HepG2 (cell line): ENCODE measurements around the gene TPPP2. TPM values are rescaled to one million over a fixed set of nuclear protein-coding genes. Genes with fewer than 3 reads are reported as not detected.

Source experiments
- DNMT3B ChIP-seq: conservative IDR thresholded peaks from 2 replicates; pipeline ENCODE4 v1.6.1; 2016; ENCODE audit warnings: missing biosample characterization, control low read depth
- FOSL2 ChIP-seq: sonication (generic); formaldehyde crosslinking; IDR thresholded peaks from 2 replicates; pipeline ENCODE4 v1.4.0; 2020; ENCODE audit warnings: missing genetic modification reagents
- FOXK2 ChIP-seq: fragments of 450-650 bp; IDR thresholded peaks from 2 replicates; pipeline ENCODE4 v1.6.1; 2016
- GATAD2A ChIP-seq: IDR thresholded peaks from 2 replicates; pipeline ENCODE4 v1.6.1; 2016
- HOXA5 ChIP-seq: sonication (generic); formaldehyde crosslinking; IDR thresholded peaks from 2 replicates; pipeline ENCODE4 v1.4.0; 2020; ENCODE audit warnings: missing genetic modification reagents
- HOXA7 ChIP-seq: sonication (generic); formaldehyde crosslinking; IDR thresholded peaks from 2 replicates; pipeline ENCODE4 v1.8.1; 2022; ENCODE audit warnings: mild to moderate bottlenecking, missing genetic modification reagents, moderate library complexity
- KLF16 ChIP-seq, 2 experiments: sonication (generic) in 1 of 2; formaldehyde crosslinking in 1 of 2; IDR thresholded peaks; 2 replicates each; pipeline versions ENCODE4 v1.6.1 to v1.8.0; 2016 to 2023; ENCODE audit warnings: missing genetic modification reagents in 2 of 2, missing compliant biosample characterization in 1 of 2
- MED1 ChIP-seq: sonication (generic); formaldehyde crosslinking; IDR thresholded peaks from 2 replicates; pipeline ENCODE4 v1.4.0; 2020; ENCODE audit warnings: missing genetic modification reagents
- NCOA1 ChIP-seq: sonication (generic); formaldehyde crosslinking; IDR thresholded peaks from 2 replicates; pipeline ENCODE4 v1.9.0; 2021; ENCODE audit warnings: missing genetic modification reagents
- NCOA2 ChIP-seq: sonication (generic); formaldehyde crosslinking; IDR thresholded peaks from 2 replicates; pipeline ENCODE4 v1.8.0; 2022; ENCODE audit warnings: inconsistent platforms
- NFE2L1 ChIP-seq: sonication (generic); formaldehyde crosslinking; IDR thresholded peaks from 2 replicates; pipeline ENCODE4 v1.4.0; 2020; ENCODE audit warnings: missing genetic modification reagents, mild to moderate bottlenecking, borderline replicate concordance
- PAXIP1 ChIP-seq: sonication (generic); formaldehyde crosslinking; conservative IDR thresholded peaks from 2 replicates; pipeline ENCODE4 v1.4.0; 2020; ENCODE audit warnings: mild to moderate bottlenecking, missing genetic modification reagents, moderate library complexity
- SOX13 ChIP-seq, 3 experiments: fragments of 450-650 bp in 1 of 3; sonication (generic) in 1 of 3; formaldehyde crosslinking in 1 of 3; IDR thresholded peaks in 2 of 3; conservative IDR thresholded peaks in 1 of 3; 2 replicates each; pipeline versions ENCODE4 v1.5.0 to v1.6.1; 2016 to 2020; ENCODE audit warnings: antibody characterized with exemption in 1 of 3, mild to moderate bottlenecking in 1 of 3, missing compliant biosample characterization in 1 of 3, missing genetic modification reagents in 1 of 3, moderate library complexity in 1 of 3
- SUZ12 ChIP-seq: fragments of 150-350 bp; IDR thresholded peaks from 2 replicates; pipeline ENCODE4 v1.6.1; 2014; ENCODE audit warnings: low read depth, low read length
- ZHX1 ChIP-seq: sonication (generic); formaldehyde crosslinking; IDR thresholded peaks from 2 replicates; pipeline ENCODE4 v1.8.1; 2022; ENCODE audit warnings: low read depth, mild to moderate bottlenecking, missing genetic modification reagents
- ZKSCAN8 ChIP-seq: IDR thresholded peaks from 2 replicates; pipeline ENCODE4 v1.6.1; 2016; ENCODE audit warnings: borderline replicate concordance, missing genetic modification reagents, missing compliant biosample characterization
- ZNF232 ChIP-seq: sonication (generic); formaldehyde crosslinking; IDR thresholded peaks from 2 replicates; pipeline ENCODE4 v1.4.0; 2020; ENCODE audit warnings: missing genetic modification reagents, borderline replicate concordance
- ZNF562 ChIP-seq: sonication (generic); formaldehyde crosslinking; IDR thresholded peaks from 2 replicates; pipeline ENCODE4 v1.8.0; 2022; ENCODE audit warnings: missing genetic modification reagents, borderline replicate concordance
- ZNF768 ChIP-seq: sonication (generic); formaldehyde crosslinking; IDR thresholded peaks from 2 replicates; pipeline ENCODE4 v1.4.0; 2020; ENCODE audit warnings: missing genetic modification reagents
- polyA plus RNA-seq, 8 experiments: library from polyadenylated mRNA; depleted of rRNA in 3 of 8; stranded (reverse) in 7 of 8; unstranded in 1 of 8; fragments of >200 nt; fragmentation: Illumina TruSeq in 4 of 8; extraction: Trizol in 4 of 8; gene quantifications; 2 replicates each; pipeline versions ENCODE4 v1.2.1 to v1.2.3, GENCODE V29; 2011 to 2016; ENCODE audit warnings: low read depth in 4 of 8, missing spikeins in 1 of 8, mixed read lengths in 1 of 8; ENCODE audit not compliant: insufficient read depth in 1 of 8
- total RNA-seq, 5 experiments: library from RNA; depleted of rRNA; stranded (reverse); fragments of >200 nt; fragmentation: Illumina TruSeq; extraction: Trizol; gene quantifications; 2 replicates each; pipeline ENCODE4 v1.2.3, GENCODE V29; 2016; ENCODE audit warnings: low read depth in 1 of 5
- TF ChIP-seq, protein P1 (sequence below): sonication (generic); formaldehyde crosslinking; IDR thresholded peaks from 2 replicates; pipeline ENCODE4 v1.5.1; 2020; ENCODE audit warnings: missing genetic modification reagents, mild to moderate bottlenecking, borderline replicate concordance
- TF ChIP-seq, protein P2 (sequence below): sonication (generic); formaldehyde crosslinking; IDR thresholded peaks from 2 replicates; pipeline ENCODE4 v1.4.0; 2020; ENCODE audit warnings: missing genetic modification reagents

Gene TPPP2
- total and polyA plus RNA-seq, 2 of the 13 experiments (the other 11 are each of a cell fraction or from before 2014, with no cell fraction given): 0.58 to 4.2 TPM

- TF ChIP-seq ZHX1 (CRISPR knock-in tag): 0 out of 2 replicates have a peak, but pooled peaks have one; percentile 37
- TF ChIP-seq ZKSCAN8: peak; percentile 67; the same call in 1 of the 2 replicates
- TF ChIP-seq SOX13 (IDR thresholded peaks at IDR 0.05): no peak
- TF ChIP-seq SOX13 (CRISPR knock-in tag; conservative IDR thresholded peaks at IDR 0.05 in 1 of 2, IDR thresholded peaks at IDR 0.05 in 1 of 2): no peak; a peak in 1 of 4 replicates
- TF ChIP-seq ZNF768: no peak
- TF ChIP-seq MED1 (CRISPR knock-in tag): peak; percentile 63
- TF ChIP-seq FOSL2: 0 out of 2 replicates have a peak, but pooled peaks have one; percentile 25
- TF ChIP-seq ZNF562 (CRISPR knock-in tag): no peak
- 0 out of 2 replicates have a peak, but pooled peaks have one; percentile 14 for TF ChIP-seq PAXIP1 (CRISPR knock-in tag)
- TF ChIP-seq NFE2L1: no peak
- TF ChIP-seq HOXA7 (CRISPR knock-in tag): no peak
- peak in 1 of 2 experiments; percentile 77; a peak in 1 of 4 replicates for TF ChIP-seq KLF16 (CRISPR knock-in tag; IDR thresholded peaks at IDR 0.05)
- TF ChIP-seq, protein P1, sequence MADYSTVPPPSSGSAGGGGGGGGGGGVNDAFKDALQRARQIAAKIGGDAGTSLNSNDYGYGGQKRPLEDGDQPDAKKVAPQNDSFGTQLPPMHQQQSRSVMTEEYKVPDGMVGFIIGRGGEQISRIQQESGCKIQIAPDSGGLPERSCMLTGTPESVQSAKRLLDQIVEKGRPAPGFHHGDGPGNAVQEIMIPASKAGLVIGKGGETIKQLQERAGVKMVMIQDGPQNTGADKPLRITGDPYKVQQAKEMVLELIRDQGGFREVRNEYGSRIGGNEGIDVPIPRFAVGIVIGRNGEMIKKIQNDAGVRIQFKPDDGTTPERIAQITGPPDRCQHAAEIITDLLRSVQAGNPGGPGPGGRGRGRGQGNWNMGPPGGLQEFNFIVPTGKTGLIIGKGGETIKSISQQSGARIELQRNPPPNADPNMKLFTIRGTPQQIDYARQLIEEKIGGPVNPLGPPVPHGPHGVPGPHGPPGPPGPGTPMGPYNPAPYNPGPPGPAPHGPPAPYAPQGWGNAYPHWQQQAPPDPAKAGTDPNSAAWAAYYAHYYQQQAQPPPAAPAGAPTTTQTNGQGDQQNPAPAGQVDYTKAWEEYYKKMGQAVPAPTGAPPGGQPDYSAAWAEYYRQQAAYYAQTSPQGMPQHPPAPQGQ: no peak
- peak; percentile 52 for TF ChIP-seq GATAD2A (CRISPR knock-in tag)
- TF ChIP-seq DNMT3B (CRISPR knock-in tag): no peak
- 0 out of 2 replicates have a peak, but pooled peaks have one; percentile 53 for TF ChIP-seq NCOA1 (CRISPR knock-in tag)
- peak; percentile 45; the same call in 1 of the 2 replicates for TF ChIP-seq NCOA2
- no peak for TF ChIP-seq SUZ12
- no peak for TF ChIP-seq FOXK2
- TF ChIP-seq ZNF232: no peak
- TF ChIP-seq, protein P2, sequence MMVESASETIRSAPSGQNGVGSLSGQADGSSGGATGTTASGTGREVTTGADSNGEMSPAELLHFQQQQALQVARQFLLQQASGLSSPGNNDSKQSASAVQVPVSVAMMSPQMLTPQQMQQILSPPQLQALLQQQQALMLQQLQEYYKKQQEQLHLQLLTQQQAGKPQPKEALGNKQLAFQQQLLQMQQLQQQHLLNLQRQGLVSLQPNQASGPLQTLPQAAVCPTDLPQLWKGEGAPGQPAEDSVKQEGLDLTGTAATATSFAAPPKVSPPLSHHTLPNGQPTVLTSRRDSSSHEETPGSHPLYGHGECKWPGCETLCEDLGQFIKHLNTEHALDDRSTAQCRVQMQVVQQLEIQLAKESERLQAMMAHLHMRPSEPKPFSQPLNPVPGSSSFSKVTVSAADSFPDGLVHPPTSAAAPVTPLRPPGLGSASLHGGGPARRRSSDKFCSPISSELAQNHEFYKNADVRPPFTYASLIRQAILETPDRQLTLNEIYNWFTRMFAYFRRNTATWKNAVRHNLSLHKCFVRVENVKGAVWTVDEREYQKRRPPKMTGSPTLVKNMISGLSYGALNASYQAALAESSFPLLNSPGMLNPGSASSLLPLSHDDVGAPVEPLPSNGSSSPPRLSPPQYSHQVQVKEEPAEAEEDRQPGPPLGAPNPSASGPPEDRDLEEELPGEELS (CRISPR knock-in tag): no peak
- peak; percentile 48; the same call in 1 of the 2 replicates for TF ChIP-seq HOXA5 (CRISPR knock-in tag)
Observed at GRCh38 chr14:21014761-21015190, 15.2 kb upstream of the TPPP2 start (continued).
